HFF-Myc (cell line): ENCODE data around the gene CRTC2.

ENCODE experiments used
- DNase-seq: peaks from one replicate; pipeline ENCODE4 v3.0.0-alpha.2; 2011; ENCODE audit warnings: low read depth; ENCODE audit errors: extremely low read depth
- H3K4me3 ChIP-seq: replicated peaks from 2 replicates; pipeline ENCODE4 v1.5.1; 2011; ENCODE audit warnings: low read depth, mild to moderate bottlenecking, control low read depth, low read length
- TF ChIP-seq, protein P1 (sequence below): IDR thresholded peaks from 2 replicates; pipeline ENCODE4 v1.5.1; 2012; ENCODE audit warnings: mild to moderate bottlenecking, low read depth, low read length, control low read depth; ENCODE audit errors: missing control alignments

Gene CRTC2

DNA sequence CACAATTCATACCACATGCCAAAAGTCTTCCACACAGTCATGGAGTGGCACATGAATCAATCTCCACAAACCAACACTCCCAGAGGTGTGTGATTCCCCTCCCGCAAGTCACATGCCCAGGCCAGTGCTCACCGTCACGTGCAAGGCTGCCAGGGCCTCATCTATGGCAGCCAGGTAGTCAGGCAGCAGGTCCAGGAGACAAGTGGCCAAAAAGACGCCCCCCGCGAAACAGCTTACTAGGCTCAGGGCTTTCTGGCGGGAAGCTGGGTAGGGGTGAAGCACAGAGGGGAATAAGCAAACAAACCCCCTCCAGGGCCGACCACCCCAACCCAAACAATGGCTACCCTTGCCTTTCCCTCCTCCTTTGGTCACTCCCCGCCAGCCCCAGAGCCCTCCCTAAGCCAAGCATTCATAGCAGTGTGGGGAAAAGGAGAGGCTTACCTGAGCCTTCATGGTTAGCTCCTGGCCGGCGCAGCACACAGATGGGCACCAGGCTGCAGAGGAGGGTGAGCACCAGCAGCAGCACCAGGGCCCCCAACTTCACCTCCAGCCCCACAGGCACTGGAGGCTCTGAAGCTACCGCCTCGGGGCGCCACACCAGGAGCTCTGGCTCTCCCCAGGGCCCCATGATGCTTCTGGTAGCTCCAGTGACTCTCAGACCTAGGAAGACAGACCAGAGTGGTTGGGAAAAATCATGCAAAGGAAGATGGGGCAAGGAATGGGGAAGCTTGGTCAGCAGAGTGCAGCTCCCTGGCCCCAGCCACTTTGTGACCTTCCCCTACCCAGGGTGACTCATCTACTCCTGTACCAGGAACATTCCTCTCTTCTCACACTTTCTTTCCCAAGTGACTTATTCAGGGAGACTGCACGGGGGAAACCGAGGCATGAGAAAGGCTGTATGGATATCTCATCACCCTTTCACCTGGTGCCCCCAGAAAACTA lies 3.9 kb upstream of the CRTC2 start:
- DNase-seq, result no peak
- peak overlapping the region; percentile 83 for H3K4me3 ChIP-seq
- TF ChIP-seq, protein P1, sequence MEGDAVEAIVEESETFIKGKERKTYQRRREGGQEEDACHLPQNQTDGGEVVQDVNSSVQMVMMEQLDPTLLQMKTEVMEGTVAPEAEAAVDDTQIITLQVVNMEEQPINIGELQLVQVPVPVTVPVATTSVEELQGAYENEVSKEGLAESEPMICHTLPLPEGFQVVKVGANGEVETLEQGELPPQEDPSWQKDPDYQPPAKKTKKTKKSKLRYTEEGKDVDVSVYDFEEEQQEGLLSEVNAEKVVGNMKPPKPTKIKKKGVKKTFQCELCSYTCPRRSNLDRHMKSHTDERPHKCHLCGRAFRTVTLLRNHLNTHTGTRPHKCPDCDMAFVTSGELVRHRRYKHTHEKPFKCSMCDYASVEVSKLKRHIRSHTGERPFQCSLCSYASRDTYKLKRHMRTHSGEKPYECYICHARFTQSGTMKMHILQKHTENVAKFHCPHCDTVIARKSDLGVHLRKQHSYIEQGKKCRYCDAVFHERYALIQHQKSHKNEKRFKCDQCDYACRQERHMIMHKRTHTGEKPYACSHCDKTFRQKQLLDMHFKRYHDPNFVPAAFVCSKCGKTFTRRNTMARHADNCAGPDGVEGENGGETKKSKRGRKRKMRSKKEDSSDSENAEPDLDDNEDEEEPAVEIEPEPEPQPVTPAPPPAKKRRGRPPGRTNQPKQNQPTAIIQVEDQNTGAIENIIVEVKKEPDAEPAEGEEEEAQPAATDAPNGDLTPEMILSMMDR, result no peak

DNA sequence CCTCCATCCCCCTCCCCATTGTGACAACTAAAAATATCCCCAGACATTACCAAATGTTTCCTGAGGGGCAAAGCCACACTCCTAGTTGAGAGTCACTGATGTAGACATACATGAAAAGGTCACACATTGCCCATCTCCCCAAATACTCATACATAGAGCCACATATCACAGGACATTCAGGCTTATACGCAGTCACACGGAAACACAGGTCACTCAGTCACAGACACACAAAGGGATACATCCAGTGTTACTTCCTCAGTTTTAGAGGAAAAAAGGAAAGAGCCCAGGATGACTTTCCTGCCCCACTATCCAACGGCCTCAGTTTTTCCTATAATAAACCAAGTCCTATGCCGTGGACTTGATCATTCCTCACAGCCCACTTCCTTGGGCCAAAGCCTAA lies 3.0 kb upstream of the CRTC2 start:
- TF ChIP-seq, protein P1, result no peak
- DNase-seq, result no peak
- peak overlapping the region; percentile 83 for H3K4me3 ChIP-seq

DNA sequence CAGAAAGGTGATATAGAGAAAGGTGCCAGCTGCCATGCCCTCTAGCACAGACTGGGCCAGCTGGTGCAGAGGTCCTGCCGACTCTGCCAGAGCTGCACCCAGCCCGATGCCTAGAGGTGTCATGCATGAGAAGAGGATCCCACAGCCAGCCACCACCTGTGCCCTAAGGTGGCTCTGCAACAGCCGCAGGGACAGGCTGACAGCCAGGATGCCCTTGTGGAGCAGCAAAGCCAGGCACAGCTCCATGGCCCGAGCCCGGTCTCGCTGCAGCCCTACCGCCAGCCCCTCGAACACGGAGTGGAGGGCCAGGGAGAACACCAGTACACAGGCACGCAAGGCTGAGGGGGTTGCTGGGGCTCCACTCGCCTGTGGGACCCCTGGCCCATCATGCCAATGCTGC lies 1.8 kb upstream of the CRTC2 start:
- no peak for DNase-seq
- no peak overlapping the region for H3K4me3 ChIP-seq
- TF ChIP-seq, protein P1, result no peak

DNA sequence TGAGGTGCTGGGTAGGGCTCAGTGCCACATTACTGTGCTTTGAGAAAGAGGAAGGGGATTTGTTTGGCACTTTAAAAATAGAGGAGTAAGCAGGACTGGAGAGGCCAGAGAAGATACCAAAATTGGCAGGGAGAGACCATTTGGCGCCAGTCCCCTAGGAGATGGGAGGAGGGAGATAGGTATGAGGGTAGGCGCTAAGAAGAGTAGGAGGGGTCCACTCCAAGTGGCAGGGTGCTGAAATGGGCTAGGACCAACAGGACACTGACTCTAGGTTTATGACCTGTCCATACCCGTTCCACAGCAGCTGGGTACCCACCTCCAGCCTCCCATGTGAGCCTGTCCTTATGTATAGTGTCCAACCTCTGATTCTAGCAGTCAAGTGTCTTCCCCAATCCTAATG lies 1.0 kb upstream of the CRTC2 start:
- TF ChIP-seq, protein P1, result no peak
- H3K4me3 ChIP-seq, result no peak overlapping the region
- DNase-seq, result no peak

DNA sequence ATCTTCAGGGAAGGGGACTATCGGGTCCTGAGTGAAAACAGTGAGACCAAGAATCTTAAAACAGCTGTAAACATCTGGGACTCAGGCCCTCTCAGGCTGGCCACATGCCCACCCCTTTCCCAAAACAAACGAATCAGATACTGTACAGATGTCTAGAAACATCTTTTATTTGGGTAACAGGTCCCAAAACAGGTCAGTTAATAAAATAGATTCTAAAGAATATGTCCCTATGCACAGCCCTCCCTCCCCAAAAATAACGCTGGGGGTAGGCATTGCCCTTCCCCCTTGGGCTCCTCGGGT lies 499 bp upstream of the CRTC2 start:
- H3K4me3 ChIP-seq, result peak overlapping the region; percentile 93
- TF ChIP-seq, protein P1, result no peak
- DNase-seq, result no peak

DNA sequence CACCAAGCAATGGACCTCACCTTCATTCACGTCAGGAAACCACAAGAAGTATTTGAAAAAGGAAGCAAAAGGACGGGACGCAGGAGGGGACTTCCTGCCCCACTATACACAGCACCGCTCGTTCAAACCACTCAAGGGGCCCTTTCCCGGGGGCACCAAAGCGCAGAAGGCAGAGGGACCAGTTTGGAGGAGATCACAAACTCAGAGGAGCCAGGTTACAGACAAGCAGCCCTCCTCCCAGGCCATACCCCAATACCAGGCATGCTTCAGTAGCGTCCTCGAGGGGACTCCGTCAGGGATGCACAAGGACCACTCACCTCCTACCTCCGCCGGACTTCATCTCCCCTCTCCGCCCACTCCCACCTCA lies 685 bp downstream of the CRTC2 start:
- TF ChIP-seq, protein P1, result no peak
- DNase-seq, result no peak
- H3K4me3 ChIP-seq, result peak overlapping the region; percentile 93
